MCF 10A (cell line): Measurements from ENCODE around the gene HOXB6. TPM values are rescaled to one million over a fixed set of nuclear protein-coding genes. Genes with fewer than 3 reads are reported as not detected.

Experiments
- BruUV-seq: library from RNA; stranded (reverse); fragments of 400-500 nt; replicated peaks from 2 replicates; lab custom pipeline; 2021; lab: Mats Ljungman, UMichigan
- CTCF ChIA-PET: fragments of 300-600 bp; sonication (Branson Sonifier 250); formaldehyde crosslinking; extraction: SDS; loops from one replicate; lab custom pipeline; 2021; ENCODE audit warnings: antibody characterized with exemption, inconsistent platforms; lab: Yijun Ruan, JAX
- POLR2A ChIA-PET: fragments of 300-600, 350-650 bp; sonication (Branson Sonifier 250); formaldehyde crosslinking; extraction: SDS; loops from one replicate; lab custom pipeline; 2020; ENCODE audit warnings: antibody characterized with exemption, inconsistent platforms; lab: Yijun Ruan, JAX
- DNase-seq: peaks from one replicate; pipeline ENCODE4 v3.0.0-alpha.2; 2018; ENCODE audit not compliant: unreplicated experiment
- H3K27ac Mint-ChIP-seq: one replicate; pipeline ENCODE4 v1.8.0; 2022; ENCODE audit warnings: mild to moderate bottlenecking, low read depth, mixed read lengths; ENCODE audit not compliant: unreplicated experiment
- H3K27me3 Mint-ChIP-seq: one replicate; pipeline ENCODE4 v1.8.0; 2022; ENCODE audit warnings: mixed read lengths; ENCODE audit not compliant: insufficient read depth, unreplicated experiment
- H3K36me3 Mint-ChIP-seq: one replicate; pipeline ENCODE4 v1.8.0; 2022; ENCODE audit warnings: mild to moderate bottlenecking, moderate library complexity, mixed read lengths; ENCODE audit not compliant: insufficient read depth, unreplicated experiment
- H3K4me1 Mint-ChIP-seq: one replicate; pipeline ENCODE4 v1.8.0; 2022; ENCODE audit warnings: mixed read lengths; ENCODE audit not compliant: insufficient read depth, unreplicated experiment
- H3K4me3 Mint-ChIP-seq: one replicate; pipeline ENCODE4 v1.8.0; 2022; ENCODE audit warnings: mild to moderate bottlenecking, moderate library complexity, mixed read lengths; ENCODE audit not compliant: unreplicated experiment
- H3K9me3 Mint-ChIP-seq: one replicate; pipeline ENCODE4 v1.8.0; 2022; ENCODE audit warnings: mixed read lengths; ENCODE audit not compliant: unreplicated experiment
- intact Hi-C: fragments of 100-400 bp; cut with micrococcal nuclease; formaldehyde crosslinking; loops from 2 replicates; pipeline ENCODE4 v1.14.1; 2022
- total RNA-seq: library from RNA; stranded (reverse); gene quantifications from 2 replicates; pipeline ENCODE4 v1.2.3, GENCODE V29; 2022
- TF ChIP-seq, protein P1 (sequence below): fragments of 200-600 bp; IDR thresholded peaks from one replicate; pipeline ENCODE4 v1.8.0; 2022; ENCODE audit warnings: antibody characterized with exemption, mild to moderate bottlenecking; ENCODE audit not compliant: unreplicated experiment

The HOXB6 gene
- total RNA-seq, 1 experiment from 2014 or later = not detected

DNA sequence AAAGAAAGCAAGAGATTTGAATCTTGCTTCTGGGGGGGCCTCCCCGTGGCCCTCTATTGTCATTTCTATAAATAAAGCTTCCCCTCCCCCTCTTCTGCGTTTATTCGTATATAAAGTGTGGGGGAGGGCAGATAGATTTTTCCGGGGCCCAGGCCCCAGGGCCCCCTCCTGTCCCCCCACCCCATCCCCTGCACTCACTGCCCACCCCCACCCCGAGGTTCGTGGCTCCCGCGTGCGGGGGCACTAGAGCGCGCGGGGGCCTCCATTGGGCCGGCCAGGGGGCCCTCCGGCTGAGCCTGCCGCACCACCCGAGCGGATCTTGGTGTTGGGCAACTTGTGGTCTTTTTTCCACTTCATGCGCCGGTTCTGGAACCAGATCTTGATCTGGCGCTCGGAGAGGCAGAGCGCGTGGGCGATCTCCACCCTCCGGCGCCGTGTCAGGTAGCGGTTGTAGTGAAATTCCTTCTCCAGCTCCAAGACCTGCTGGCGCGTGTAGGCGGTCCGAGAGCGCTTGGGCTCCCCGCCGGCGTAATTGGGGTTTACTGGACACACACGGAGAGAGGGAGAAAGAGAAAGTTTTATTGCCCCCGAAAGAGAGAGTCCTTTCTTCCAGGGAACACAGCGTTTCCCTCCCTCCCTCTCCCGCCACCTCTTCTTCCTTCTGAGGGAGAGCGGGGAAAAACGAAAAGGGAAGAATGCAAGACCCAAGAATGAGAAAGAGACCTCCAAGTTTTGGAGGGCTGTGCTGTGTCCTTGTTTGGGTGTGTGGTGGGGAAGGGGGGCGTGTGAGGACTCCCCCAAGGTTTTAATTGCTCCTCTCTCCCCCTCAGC is 28.1 kb downstream of the HOXB6 start:
- ChIA-PET POLR2A (interaction anchor here (0.8 kb wide), 1 partner anchor 30 kb away, joined by 3 read pairs; no protein-coding TSS in a partner anchor), CTCF (interaction anchor here (0.6 to 1.1 kb wide), 3 partner anchors 16 to 102 kb away, joined by 3 to 4 read pairs (median 3); no protein-coding TSS in a partner anchor)
- TF ChIP-seq, protein P1, sequence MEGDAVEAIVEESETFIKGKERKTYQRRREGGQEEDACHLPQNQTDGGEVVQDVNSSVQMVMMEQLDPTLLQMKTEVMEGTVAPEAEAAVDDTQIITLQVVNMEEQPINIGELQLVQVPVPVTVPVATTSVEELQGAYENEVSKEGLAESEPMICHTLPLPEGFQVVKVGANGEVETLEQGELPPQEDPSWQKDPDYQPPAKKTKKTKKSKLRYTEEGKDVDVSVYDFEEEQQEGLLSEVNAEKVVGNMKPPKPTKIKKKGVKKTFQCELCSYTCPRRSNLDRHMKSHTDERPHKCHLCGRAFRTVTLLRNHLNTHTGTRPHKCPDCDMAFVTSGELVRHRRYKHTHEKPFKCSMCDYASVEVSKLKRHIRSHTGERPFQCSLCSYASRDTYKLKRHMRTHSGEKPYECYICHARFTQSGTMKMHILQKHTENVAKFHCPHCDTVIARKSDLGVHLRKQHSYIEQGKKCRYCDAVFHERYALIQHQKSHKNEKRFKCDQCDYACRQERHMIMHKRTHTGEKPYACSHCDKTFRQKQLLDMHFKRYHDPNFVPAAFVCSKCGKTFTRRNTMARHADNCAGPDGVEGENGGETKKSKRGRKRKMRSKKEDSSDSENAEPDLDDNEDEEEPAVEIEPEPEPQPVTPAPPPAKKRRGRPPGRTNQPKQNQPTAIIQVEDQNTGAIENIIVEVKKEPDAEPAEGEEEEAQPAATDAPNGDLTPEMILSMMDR = no peak
- no peaks in the 10 kb centered on the region for H3K9me3 Mint-ChIP-seq
- no TSS peak for BruUV-seq
- H3K4me1 Mint-ChIP-seq = peaks cover 8% of the 10 kb centered on the region
- peak; percentile 66 for DNase-seq
- no peaks in the 10 kb centered on the region for H3K36me3 Mint-ChIP-seq
- H3K27ac Mint-ChIP-seq = no peak overlapping the region
- intact Hi-C loops = no loop called here
- peaks cover 22% of the 10 kb centered on the region for H3K27me3 Mint-ChIP-seq
- H3K4me3 Mint-ChIP-seq = peak overlapping the region; percentile 72

DNA sequence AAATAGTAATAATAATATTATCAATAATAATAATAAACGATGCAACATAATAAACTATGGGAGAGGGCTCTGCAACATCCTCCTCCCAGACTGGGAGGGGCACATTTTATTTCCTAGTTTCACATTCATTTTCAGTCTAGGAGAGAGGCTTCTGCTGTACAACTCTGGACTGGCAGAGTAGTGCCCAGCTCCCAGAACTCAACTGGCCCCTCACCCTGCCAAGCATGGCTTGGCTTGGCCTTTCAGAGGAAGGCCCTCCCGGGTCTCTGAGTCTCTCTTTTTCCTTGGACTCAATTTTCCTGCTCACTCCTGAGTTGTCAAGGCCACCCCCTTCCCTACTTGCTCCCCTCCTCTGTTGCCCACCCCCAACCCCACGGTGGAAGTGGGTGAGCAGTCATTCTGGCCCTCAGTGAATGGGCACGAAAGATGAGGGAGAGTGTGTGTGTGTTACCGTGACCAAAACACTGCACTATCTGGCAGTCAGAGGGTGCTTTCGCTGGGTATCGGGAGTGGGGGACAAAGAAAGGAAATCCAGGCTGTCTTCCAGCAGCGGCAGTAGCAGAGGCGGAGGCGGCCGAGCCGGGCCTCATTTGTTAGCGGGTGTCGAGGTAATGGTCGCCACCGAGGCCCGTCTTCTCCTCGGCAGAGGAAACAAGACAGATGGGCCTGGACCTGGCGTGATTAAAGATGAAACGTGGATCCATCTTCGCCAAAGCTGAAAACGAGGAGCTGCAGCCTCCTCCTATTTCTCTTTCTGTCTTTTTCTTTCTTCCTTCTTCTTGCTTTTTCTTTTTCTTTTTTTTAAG is 28.9 kb downstream of the HOXB6 start:
- H3K27ac Mint-ChIP-seq = no peak overlapping the region
- H3K4me3 Mint-ChIP-seq = no peak overlapping the region

DNA sequence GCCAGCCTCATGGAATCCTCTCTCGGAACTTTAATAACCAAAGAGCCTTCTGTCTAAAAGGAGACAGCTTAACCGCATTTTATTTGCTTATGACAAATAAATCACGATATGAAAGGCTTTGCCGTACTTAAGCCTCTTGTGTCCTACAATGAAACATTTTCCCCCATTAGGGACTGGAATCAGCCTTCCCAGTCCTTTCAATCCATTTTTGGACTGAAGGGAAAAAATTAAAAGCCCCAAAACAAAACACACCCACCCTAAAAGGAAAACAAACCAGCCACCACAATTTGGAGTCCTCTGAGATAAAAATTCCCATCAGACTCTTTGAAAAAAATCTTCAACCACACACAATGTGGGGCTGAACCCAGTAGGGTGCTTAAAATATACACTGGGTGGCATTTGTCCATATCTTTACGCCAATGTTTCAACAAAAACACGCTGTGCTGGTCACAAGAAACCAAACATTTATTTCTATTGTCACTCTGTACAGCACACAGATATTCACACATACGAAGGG is 29.7 kb downstream of the HOXB6 start:
- CTCF ChIA-PET = interaction anchor here (0.6 to 0.7 kb wide), 2 partner anchors 21 to 28 kb away, joined by 3 to 6 read pairs; no protein-coding TSS in a partner anchor
- TF ChIP-seq, protein P1 = no peak
- Mint-ChIP-seq H3K36me3 (no peaks in the 10 kb centered on the region), H3K9me3 (no peaks in the 10 kb centered on the region), H3K4me1 (peaks cover 8% of the 10 kb centered on the region), H3K27me3 (peaks cover 21% of the 10 kb centered on the region), H3K4me3 (no peak overlapping the region), H3K27ac (no peak overlapping the region)
- intact Hi-C loops = no loop called here
- POLR2A ChIA-PET = interaction anchor here (0.7 kb wide), 1 partner anchor 346 kb away, joined by 3 read pairs; no protein-coding TSS in a partner anchor
- BruUV-seq = no TSS peak
- no peak for DNase-seq

More for the DNA sequence above, 28.9 kb downstream of the HOXB6 start:
- POLR2A ChIA-PET = no interaction called here
- intact Hi-C loops = no loop called here
- H3K4me1 Mint-ChIP-seq = peaks cover 8% of the 10 kb centered on the region
- no peaks in the 10 kb centered on the region for H3K9me3 Mint-ChIP-seq
- DNase-seq = no peak
- CTCF ChIA-PET = interaction anchor here (0.6 kb wide), 1 partner anchor 103 kb away, joined by 3 read pairs; no protein-coding TSS in a partner anchor
- H3K27me3 Mint-ChIP-seq = peaks cover 22% of the 10 kb centered on the region
- H3K36me3 Mint-ChIP-seq = no peaks in the 10 kb centered on the region
- BruUV-seq = no TSS peak
- TF ChIP-seq, protein P1 = no peak
